Loucy (cell line): ENCODE results near the gene SETBP1.

Experiments
- H2AFZ ChIP-seq: fragments of 200-600 bp; sonication (generic); 2 replicates; pipeline ENCODE4 v1.6.0; 2016; ENCODE audit warnings: antibody characterized with exemption, mild to moderate bottlenecking, low read length, moderate library complexity
- H3F3A ChIP-seq: fragments of 200-600 bp; 2 replicates; pipeline ENCODE4 v1.6.0; 2016; ENCODE audit warnings: antibody characterized with exemption, low read depth, mild to moderate bottlenecking
- H3K27me3 ChIP-seq: fragments of 200-600 bp; sonication (generic); 2 replicates; pipeline ENCODE4 v1.6.1; 2014; ENCODE audit warnings: low read length, mild to moderate bottlenecking; ENCODE audit not compliant: insufficient read depth, poor library complexity, severe bottlenecking
- H3K36me3 ChIP-seq: fragments of 200-600 bp; sonication (generic); 2 replicates; pipeline ENCODE4 v1.6.1; 2016; ENCODE audit warnings: low read length; ENCODE audit not compliant: insufficient read depth
- H3K4me1 ChIP-seq: fragments of 200-600 bp; sonication (generic); 2 replicates; pipeline ENCODE4 v1.5.1; 2014; ENCODE audit warnings: low read length, mild to moderate bottlenecking; ENCODE audit not compliant: insufficient read depth, poor library complexity, severe bottlenecking
- H3K4me2 ChIP-seq: fragments of 200-600 bp; sonication (generic); 2 replicates; pipeline ENCODE4 v1.6.0; 2014; ENCODE audit warnings: antibody characterized with exemption, low read length, low read depth, mild to moderate bottlenecking; ENCODE audit not compliant: poor library complexity, severe bottlenecking
- H3K4me3 ChIP-seq: fragments of 200-600 bp; sonication (generic); 2 replicates; pipeline ENCODE4 v1.5.1; 2014; ENCODE audit warnings: low read length, mild to moderate bottlenecking, mixed read lengths; ENCODE audit not compliant: poor library complexity, severe bottlenecking
- H3K79me2 ChIP-seq: fragments of 200-600 bp; sonication (generic); 2 replicates; pipeline ENCODE4 v1.6.1; 2014; ENCODE audit warnings: low read length; ENCODE audit not compliant: insufficient read depth
- H3K9ac ChIP-seq: fragments of 200-600 bp; sonication (generic); 2 replicates; pipeline ENCODE4 v1.6.0; 2014; ENCODE audit warnings: mild to moderate bottlenecking, low read depth, low read length, moderate library complexity; ENCODE audit not compliant: poor library complexity, severe bottlenecking
- H3K9me2 ChIP-seq: fragments of 200-600 bp; sonication (generic); replicated peaks from 2 replicates; pipeline ENCODE4 v1.6.1; 2016; ENCODE audit warnings: low read depth, low read length, mixed read lengths
- H3K9me3 ChIP-seq: fragments of 200-600 bp; sonication (generic); 2 replicates; pipeline ENCODE4 v1.6.1; 2014; ENCODE audit warnings: mild to moderate bottlenecking, antibody characterized with exemption, low read length, low read depth; ENCODE audit not compliant: insufficient read depth
- H4K20me1 ChIP-seq: fragments of 200-600 bp; sonication (generic); 2 replicates; pipeline ENCODE4 v1.6.0; 2014; ENCODE audit warnings: antibody characterized with exemption, low read length, mild to moderate bottlenecking; ENCODE audit not compliant: insufficient read depth, poor library complexity, severe bottlenecking
- EZH2phosphoT487 ChIP-seq: fragments of 200-600 bp; IDR thresholded peaks from 2 replicates; pipeline ENCODE4 v1.6.1; 2018; ENCODE audit warnings: antibody characterized with exemption, mild to moderate bottlenecking, moderate library complexity, borderline replicate concordance
- TF ChIP-seq, protein P1 (sequence below): fragments of 200-600 bp; sonication (generic); conservative IDR thresholded peaks from 2 replicates; pipeline ENCODE4 v1.5.1; 2014; ENCODE audit warnings: mild to moderate bottlenecking, antibody characterized with exemption, low read length

SETBP1 gene

DNA sequence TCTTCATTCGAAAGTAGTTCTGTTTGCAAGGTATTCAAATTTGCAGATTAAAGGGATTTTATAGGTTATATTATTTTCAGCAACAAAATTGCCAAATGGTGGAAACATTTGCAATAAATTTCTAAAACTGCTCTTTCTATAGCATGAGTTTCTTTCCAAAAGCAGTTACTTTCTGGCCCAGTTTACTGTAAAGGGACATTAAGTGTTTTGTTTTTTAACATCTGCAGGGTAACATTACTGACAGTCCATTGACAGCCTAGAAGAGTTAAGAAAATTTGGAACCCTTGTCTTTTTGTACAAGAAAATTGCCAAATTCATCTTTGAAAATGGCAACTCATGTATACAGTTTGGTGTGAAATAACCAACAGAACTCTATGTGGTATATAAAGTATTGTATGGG is 375.1 kb downstream of the SETBP1 start:
- Histone ChIP-seq H3K9me2 (no peaks in the 10 kb centered on the region), H3K4me2 (no peak overlapping the region), H3K36me3 (no peaks in the 10 kb centered on the region), H3K9ac (no peak overlapping the region), H3K9me3 (no peaks in the 10 kb centered on the region), H4K20me1 (no peaks in the 10 kb centered on the region), H3K27me3 (no peaks in the 10 kb centered on the region), H2AFZ (no peak overlapping the region), H3K4me3 (no peak overlapping the region), H3F3A (no peaks in the 10 kb centered on the region; the same call in 1 of the 2 replicates), H3K4me1 (peaks cover 51% of the 10 kb centered on the region), H3K79me2 (no peaks in the 10 kb centered on the region)
- TF ChIP-seq, protein P1, sequence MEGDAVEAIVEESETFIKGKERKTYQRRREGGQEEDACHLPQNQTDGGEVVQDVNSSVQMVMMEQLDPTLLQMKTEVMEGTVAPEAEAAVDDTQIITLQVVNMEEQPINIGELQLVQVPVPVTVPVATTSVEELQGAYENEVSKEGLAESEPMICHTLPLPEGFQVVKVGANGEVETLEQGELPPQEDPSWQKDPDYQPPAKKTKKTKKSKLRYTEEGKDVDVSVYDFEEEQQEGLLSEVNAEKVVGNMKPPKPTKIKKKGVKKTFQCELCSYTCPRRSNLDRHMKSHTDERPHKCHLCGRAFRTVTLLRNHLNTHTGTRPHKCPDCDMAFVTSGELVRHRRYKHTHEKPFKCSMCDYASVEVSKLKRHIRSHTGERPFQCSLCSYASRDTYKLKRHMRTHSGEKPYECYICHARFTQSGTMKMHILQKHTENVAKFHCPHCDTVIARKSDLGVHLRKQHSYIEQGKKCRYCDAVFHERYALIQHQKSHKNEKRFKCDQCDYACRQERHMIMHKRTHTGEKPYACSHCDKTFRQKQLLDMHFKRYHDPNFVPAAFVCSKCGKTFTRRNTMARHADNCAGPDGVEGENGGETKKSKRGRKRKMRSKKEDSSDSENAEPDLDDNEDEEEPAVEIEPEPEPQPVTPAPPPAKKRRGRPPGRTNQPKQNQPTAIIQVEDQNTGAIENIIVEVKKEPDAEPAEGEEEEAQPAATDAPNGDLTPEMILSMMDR = no peak
- TF ChIP-seq EZH2phosphoT487 = no peak

DNA sequence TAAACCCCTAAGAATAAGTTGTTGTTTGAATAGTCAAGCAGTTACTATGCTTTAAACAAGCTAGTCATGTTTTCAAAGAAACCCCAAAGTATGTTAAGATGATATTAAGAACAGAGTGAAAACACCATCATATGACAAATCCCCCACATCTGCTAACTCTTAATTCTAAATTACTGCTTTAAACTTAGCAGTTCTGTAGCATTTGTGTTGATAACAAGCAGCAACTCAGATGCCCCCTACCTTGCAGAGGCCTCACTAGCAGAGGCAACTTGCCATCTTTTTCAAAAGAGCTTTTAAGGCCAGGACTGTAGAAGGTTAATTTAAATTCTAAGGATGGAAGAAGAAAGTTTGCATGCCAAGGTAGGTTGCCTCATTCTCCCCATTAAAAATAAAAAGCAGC is 376.2 kb downstream of the SETBP1 start:
- Histone ChIP-seq H3K9ac (peak overlapping the region; percentile 19), H3K9me3 (no peaks in the 10 kb centered on the region), H3K4me1 (peaks cover 62% of the 10 kb centered on the region), H3K4me2 (no peak overlapping the region), H3K36me3 (no peaks in the 10 kb centered on the region), H3K27me3 (no peaks in the 10 kb centered on the region), H3F3A (peaks cover 3% of the 10 kb centered on the region; the same call in 1 of the 2 replicates), H2AFZ (no peak overlapping the region), H3K79me2 (no peaks in the 10 kb centered on the region), H3K4me3 (no peak overlapping the region), H3K9me2 (no peaks in the 10 kb centered on the region), H4K20me1 (no peaks in the 10 kb centered on the region)
- TF ChIP-seq, protein P1 = peak; percentile 34
- no peak for TF ChIP-seq EZH2phosphoT487

DNA sequence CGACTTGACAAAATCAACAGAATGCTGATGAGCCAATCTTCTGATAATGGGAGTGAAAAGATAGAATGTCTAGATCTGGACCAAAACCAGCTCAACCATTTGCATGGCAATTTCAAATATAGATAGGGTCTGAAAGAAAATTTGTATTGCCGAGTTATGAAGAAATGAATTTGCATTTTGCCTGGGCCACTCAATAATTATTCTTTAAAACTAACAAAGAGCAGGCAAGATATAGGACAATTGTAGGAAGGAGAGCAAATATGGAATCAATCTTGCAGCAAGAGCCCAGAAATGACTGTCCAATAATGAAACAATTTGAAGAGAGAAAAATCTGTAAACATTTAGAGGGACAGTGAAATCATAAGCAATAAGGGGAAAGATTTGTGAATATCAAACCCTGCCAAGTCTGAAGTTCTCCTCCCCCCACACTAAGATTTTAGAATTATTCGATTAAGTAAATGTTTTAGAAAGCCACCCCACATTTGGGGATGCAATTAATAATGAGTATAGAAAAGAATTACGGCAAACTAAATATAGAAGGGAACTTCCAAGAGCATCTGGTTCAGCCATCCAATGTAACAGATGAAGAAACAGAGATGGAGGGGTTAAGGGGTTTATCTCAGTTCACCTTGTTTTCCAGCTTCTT is 377.4 kb downstream of the SETBP1 start:
- no peak overlapping the region for H3K9ac ChIP-seq

More for the DNA sequence above, 377.4 kb downstream of the SETBP1 start:
- no peaks in the 10 kb centered on the region for H3K79me2 ChIP-seq
- H3K4me3 ChIP-seq = no peak overlapping the region
- H3K4me1 ChIP-seq = peaks cover 73% of the 10 kb centered on the region
- no peaks in the 10 kb centered on the region for H3K9me2 ChIP-seq
- no peaks in the 10 kb centered on the region for H3K36me3 ChIP-seq
- no peaks in the 10 kb centered on the region for H4K20me1 ChIP-seq
- TF ChIP-seq, protein P1 = no peak
- TF ChIP-seq EZH2phosphoT487 = no peak
- no peak overlapping the region for H2AFZ ChIP-seq
- H3K9me3 ChIP-seq = no peaks in the 10 kb centered on the region
- H3F3A ChIP-seq = peaks cover 3% of the 10 kb centered on the region; the same call in 1 of the 2 replicates
- H3K27me3 ChIP-seq = no peaks in the 10 kb centered on the region
- no peak overlapping the region for H3K4me2 ChIP-seq
